Inflammatory macrophage treated with lipopolysaccharide for 1 hour (primary cell): ENCODE measurements around the gene INSIG2.

Source experiments
- DNase-seq, 2 donors: peaks; one replicate each; pipeline ENCODE4 v3.0.0-alpha.2; 2020 to 2022

The INSIG2 gene

DNA sequence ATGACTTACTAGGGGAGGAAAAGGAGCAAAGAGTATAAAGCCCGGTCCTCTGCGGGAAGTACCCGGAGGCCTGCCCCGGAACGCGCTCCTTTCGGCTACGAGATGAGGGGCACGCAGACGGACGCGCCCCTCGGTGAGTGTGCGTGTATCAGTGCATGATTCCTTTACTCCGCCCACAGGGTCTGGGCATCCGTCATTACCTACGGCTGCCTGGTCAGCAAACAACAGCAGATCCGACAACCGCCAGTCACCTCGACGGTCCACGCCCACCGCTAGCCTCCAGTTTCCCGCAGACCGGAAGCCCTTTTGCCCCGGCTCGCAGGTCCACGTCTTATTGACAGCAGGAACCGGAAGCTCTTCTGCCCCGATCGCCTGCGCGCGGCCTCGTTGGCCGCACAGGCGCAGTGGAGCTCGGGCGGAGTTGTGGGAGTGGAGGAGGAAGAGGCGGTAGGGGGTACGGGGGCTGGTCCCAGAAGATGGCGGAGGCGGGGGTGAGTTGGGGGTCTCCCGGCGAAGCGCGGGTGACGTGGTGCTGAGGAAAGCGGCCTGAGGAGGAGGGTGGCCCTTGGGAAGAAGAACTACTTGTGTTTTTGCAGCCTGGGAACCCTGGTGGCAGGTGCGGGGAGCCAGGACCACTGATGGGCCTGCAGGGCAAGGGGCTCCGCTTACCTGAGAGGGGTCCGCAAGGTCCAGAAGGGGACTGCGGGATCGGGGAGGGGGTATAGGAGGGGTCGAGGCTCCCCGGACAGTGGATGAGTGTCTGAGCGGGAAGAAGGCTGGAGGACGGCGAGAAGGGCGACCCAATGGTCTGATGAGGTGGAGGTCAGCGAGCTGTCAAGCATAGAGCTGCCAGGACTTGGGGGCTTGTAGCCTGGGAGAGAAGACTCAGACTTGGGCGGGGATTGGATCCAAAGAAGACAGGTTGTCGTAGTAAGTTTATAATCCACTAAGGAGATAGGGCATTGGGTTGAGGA, at the start of gene INSIG2:
Gene INSIG2, plus strand, starts transcription at position 421 of the 974 bp plus-strand sequence. CDS start 8,086 bp downstream, outside the sequence.
- peak; percentile 95 to 96 for DNase-seq

DNA sequence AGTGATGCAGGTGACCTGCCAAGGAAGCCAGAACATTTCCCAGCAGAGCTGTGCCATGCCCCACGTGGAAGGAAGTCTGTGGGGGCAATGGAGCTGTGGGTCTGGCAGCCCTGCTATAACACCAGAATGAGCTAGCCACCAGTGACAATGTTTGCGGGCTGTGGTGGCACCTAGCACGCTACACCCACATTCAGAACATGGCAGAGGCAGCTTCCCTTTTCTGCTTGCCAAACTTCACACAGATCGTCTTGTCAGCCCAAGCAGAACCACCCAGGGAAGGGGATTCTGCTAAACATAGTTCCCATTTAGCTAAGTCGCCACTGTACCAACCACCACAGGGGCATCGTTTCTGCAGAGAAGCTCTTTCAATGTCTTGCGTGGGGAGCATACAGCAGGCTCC, 47.4 kb upstream of the INSIG2 start:
- peak in 1 of 2 donors; percentile 44 for DNase-seq

DNA sequence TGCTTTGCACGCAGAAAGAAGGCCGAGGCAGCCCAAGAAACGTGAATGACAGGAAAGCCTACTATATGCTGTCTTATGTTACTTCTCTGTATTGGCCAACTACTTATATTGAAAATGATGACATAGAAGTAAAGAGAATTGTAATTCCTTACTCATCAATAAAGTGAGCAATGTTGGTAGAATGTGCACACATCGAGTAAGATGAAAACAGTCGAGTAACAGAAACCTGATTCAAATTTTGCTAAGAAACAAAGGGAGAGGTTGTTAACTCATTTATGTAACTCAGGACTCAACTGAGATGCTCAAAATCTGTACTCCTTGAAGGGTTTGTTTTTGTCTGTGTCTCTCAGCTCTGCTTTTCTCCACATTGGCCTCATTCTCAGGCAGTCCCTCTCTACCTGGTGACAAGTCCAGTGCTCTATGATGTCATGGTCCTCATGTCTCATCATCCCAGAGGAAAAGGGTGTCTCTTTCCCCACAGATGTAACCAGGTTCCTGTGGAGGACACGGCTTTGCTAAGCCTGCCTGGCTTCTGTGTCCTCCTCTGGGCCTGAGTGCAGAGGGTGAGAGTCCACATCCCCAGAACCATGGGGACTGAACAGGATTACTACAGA, 44.1 kb upstream of the INSIG2 start:
- DNase-seq = no peak

DNA sequence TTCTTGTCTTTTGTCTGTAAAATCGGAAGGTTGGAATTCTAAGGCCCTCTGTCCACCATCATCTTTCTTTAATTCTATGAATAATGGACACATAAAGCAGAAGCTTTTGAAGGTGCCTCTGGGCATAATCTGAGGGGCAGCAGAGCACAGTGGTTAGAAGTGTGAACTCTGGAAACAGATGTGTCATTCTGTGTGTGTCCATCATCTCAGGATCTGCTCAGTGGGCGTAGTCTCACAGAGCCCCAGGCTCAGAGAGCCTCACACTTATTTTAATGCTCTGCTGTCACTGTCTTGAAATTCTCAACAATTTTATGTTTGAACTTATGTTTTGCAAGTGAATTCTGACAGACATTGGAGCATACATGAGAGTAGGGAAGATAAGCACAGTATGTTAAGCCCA, 43.4 kb upstream of the INSIG2 start:
- no peak for DNase-seq

DNA sequence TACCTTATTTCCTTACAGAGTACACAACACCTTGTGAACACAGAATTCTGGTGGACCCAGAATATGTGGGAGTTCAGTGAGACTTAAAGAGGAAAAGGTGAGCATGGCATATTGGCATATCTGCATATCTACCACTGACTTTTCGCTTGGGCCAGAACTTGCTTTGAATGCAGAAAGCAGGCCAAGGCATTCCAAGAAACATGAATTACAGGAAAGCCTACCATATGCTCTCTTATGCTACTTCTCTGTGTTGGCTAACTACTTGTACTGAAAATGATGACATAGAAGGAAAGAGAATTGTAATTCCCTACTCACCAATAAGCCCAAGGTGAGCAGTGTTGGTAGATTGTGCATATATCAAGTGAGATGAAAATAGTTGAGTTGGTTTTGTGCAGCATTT, 43.0 kb upstream of the INSIG2 start:
- no peak for DNase-seq

DNA sequence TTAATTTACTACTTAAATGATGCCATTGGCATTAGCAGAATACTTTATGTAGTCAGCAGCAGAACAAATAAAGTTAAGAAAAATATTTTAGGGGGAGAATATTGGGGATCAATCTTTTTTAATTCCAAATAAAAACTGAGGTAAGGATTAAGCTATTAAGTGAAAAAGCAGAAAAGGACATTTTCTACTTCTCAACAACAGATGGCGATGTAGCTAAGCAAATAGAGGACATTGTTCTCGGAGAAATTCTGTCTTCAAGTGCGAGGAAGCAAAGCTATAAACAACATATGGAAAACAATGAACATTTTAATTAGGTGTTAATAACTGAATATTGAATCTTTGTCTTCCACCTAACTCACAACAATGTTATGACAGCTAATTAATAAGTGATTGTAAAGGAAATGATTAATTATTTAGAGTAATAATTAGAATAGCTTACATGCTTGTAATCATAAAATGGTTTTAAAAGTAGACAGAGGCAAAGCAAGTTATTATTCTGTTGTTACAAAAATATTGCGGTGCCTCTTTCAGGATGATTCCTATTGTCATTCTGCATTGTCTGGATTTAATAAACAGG, 41.5 kb upstream of the INSIG2 start:
- peak; percentile 39 to 62 for DNase-seq

DNA sequence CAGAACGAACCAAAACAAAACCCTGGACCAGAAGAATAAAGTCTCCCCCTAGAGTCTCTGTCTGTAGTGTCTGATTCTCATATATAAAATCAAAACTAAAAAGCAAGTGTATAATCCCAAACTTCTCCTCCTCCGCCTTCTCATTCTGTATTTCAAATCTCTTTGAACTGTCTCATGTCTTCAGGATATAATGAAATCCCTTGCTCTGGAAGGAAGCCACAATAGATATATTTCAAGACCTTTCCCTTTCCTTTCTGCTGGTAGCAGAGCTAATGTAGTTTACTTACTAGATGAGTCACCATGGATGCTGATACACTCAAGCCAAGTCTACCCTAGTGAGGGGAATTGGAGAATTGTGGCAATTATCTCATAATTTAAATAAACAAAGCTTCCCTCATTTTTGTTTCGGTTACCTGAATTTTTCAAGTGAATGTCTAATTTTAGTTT, 40.9 kb upstream of the INSIG2 start:
- peak in 1 of 2 donors; percentile 14 for DNase-seq

DNA sequence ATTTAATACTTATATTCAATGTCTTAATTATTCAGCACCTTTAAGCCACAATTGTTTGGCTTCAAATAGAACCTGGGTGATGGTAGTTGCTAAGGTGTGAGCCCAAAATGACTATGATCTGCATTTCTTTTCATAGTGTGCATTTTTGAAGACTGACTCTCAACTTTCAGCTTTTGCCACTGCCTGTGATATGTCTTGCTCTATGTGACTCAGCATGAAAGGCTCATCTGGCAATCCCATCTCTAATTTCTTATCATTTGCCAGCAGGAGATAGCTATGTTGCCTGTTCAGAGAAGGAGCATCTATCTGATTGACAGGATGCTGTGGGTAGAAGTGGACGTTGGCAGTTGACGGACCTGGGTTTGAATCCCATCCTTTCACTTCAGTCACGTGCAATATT, 39.9 kb upstream of the INSIG2 start:
- DNase-seq = no peak

DNA sequence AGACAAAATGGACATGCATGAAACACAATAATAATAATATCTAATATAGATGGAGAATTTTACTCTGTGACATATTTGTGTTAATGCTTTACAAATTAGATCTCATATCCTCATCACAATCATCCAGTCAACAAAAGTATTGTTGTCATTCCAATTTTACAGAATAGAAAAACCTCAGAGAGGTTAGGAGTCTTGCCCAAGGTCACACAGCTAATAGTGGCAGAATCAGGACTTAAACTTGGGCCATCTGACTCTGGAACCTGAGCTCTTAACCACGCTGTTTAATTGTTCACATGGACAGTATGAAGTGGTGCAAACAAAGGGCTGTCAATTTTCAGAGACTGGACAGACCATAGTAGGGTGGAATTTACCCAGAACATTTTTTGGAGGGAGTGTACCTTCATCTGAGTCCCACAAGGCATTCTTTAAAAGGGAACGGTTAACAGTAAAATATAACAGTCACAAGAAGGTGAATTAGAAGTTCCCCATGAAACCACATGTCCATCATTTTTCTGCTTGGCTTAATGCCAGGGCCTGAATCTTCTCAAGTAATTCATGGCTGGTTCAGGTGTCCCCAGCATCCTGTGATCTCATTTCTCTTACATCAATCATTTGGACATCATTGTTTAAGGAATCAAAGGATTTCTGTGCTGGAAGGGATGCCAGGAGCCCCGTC, 39.0 kb upstream of the INSIG2 start:
- DNase-seq = no peak

DNA sequence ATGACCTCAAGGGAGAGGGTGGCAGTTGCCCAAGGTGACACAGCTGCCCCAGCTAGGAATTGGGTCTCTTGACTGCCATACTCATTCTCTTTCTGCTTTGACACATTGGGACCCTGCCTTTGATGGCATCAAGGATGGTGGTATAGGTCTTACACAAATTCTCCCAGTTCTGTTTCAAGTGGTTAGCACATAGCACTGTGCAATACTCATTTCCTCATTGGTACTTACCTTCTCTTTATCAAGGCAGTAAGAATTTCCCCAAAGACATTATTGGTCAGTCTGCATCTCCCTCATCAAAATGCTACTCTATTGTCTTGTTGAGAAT, 38.5 kb upstream of the INSIG2 start:
- peak in 1 of 2 donors; percentile 20 for DNase-seq

DNA sequence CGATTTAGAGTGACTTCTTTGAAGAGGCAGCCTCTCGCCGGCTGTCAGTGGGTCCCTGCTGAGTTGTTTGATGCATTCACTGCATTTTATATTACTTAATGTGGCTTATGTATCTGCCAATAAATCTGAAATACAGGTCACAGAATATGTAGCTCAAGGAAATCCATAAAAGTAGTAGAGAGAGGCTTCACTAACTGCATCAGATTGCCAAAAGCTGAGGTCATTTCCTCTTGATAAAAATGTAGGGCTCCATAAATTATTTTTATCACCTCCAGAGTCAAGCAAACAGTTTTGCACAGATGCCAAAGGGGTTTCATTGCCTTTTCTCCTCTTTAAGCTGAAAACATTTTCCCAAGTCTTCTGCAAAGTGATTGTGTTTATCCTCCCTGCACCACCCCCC, 37.9 kb upstream of the INSIG2 start:
- DNase-seq = no peak

DNA sequence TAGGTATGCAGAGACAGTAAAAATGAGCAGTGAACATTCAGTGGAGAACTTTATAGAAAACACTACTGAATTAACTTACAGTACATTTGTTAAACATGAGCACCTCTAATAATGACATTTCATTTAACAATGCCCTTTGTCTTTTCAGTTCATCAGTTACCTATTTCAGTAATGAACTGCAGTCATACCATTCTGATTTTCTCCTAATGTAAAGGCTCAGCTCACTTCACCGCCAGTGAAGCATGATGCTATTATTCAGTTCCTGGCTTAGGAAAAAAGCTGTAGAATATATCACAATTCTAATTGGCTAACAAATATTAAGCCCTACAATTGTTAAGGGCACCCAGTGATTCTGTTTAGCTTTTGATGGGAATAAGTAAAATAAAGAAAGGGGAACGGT, 37.3 kb upstream of the INSIG2 start:
- no peak for DNase-seq

DNA sequence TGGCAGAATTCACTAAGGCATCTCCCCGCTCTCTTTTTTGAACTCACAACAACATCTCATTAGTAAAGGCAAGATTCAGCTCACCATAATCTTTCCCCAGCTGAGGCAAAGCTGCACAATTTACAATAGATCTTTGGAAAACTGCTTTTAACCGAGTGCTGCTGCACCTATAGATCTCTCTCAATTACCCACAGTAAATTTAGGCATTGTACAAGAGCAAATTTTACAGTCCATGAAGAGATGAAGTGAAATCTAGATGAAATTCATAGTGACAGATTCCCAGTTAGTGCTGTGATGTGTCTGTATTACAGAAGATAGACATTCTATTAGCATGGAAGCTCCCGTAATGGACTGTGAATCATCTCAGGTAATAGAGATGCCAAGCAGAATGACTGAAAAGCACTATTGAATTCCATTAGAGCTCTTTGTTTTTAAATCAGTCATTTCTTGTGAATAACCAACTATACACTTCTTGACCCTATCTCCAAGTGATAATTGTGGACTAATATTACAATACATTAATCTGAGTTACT, 36.4 kb upstream of the INSIG2 start:
- DNase-seq = no peak

DNA sequence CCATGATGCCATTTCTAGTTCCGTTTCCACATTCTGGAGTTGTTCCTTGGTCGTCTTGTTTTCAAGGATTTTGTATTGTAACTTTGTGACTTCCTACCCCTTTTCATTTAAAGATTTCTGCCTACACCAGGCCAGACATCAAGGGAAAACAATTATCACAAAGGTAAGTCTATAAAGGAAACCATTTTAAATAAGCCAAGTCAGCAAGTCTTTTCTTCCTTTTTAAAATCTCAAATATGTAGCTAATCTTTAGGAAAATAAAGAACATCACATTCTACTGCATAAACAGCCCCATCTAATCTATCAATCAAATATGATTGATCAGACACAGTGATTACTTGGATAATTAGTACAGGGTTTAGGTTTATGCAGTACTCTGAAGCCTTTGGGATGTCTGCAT, 35.8 kb upstream of the INSIG2 start:
- no peak for DNase-seq

DNA sequence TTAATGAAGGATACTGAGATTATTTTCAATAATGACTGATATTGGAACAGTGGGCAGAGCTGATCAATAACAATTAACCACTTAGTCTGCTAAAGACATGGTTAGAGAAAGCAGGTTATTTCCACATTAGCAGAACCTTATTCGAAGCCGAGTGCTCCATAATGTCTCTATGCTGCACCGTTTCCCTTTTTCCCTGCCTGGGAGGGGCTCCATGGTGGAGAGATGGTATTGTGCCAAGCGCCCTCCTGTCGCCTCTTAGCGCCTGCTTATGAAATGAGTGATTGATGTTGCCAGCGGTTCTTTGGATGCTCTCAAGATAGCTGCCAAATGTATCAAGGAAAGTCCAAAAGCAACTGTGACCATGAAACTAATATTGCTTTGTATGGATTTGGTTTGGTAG, 34.6 kb upstream of the INSIG2 start:
- DNase-seq = no peak

DNA sequence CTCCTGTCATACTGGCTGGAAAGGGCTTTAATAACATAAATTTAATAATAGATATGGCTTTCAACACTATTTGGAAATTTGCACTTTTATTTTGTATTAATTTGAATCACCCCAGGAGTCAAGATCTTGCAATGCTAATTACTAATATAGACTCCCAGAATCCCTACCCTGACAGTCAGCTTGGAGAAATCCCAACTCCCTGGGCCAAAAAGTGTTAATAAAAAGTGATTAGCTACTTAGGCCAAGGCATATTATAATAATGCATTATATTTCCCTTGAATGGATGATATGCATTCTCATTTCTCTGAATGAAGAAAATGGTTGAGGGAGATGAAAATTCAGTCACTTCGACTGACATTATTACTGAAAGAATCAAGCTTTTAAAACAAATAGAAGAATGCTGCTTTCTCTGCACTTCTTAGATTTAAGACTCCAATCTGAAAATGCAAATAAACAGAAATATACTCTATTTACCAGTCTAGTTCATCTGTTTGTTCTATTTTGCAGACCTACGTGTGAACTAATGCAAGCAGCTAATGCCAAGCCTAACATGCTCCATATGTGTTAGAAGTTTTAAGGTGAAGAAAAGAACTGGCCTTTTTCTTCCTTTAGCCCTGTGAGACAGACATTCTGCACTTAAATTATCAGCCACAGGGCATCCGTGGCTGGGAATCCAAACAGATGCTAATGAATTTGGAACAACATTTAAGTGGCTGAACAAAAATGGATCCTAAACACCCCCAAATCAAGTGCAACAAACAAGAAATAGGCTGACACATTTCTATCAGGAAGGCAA, 33.9 kb upstream of the INSIG2 start:
- no peak for DNase-seq

DNA sequence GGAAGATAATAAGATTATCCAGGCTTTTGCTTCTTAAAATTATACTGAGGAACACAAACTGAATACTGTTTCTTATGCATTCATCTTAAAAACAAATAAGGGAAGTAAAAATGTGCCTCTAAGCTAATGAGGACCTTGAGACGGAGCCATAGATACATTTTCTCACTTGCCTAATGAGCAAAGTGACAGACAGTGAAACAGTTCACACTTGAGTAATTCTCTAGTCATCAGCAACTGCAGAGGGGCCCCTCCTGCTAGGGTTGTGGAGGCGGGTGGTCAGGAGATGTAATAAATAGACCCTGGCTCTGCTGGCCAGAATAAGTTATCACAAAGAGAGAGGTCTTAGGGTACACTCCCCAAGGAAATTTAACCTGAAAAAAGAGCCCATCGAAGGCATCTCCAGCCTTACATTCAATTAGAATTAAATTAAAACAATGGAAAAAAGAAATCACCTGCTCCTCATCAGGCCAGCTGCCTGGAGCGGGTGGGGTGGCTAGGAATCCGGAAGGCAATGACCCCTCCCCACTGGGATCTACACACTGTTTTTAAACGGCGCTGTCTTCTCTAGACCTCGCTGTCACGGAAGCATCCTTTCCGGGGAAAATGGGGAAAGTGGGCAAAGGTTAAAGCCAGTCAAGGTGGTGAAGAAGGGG, 32.6 kb upstream of the INSIG2 start:
- peak; percentile 21 to 36 for DNase-seq

DNA sequence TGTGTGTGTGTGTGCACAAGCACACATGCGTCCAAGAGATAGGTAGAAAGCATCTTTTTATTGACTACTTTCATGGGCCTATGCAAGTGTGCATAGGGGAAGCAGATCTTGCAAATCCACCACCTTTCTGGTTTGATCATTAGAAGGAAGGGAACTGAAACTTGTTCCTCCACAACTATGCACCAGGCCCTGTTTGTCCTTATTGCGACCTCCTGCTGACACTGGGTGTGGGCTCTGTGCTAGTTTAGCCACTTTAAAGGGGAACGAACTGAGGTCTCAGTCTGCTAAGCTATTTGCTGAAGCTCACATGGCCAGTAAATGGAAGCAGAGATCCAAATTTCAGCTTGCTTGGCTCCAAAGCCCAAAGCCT, 32.1 kb upstream of the INSIG2 start:
- DNase-seq = peak; percentile 62 to 70

DNA sequence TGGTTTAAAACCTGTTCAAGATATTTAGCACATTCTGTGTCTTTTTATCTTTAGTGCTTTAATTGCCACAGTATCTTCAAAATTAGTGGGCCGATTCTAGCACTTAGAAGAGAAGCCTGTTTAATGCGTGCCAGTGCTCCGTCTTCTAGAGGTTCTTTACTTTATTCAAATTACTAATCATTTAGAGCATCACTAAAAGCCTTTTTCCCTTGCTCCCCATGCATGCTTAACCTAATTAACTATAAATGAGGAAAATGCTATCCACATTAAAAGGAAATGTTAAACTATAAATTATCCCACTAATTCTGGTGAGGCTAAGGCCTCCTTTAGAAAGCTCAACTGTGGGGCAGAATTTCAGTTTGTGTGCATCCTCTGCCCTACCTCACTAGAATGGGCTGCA, 31.5 kb upstream of the INSIG2 start:
- DNase-seq = no peak

DNA sequence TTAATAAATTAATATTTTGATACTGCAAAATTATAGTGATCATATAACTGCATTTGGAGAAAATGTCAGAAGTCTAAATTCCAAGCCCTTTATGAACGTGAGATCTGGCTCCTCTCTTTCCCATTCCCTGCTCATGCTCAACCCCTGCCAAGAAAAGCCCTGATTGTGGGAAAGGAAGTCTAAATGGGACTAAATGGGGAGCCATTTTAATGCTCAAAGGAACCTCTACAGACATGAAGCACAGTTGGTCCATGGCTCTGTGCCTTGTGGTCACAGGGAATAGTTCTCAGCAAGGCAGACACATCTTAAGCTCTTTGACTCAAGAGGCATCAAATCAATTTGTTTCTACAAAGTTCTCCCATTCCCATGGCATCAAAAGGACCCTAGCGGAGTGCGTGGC, 29.3 kb upstream of the INSIG2 start:
- no peak for DNase-seq

DNA sequence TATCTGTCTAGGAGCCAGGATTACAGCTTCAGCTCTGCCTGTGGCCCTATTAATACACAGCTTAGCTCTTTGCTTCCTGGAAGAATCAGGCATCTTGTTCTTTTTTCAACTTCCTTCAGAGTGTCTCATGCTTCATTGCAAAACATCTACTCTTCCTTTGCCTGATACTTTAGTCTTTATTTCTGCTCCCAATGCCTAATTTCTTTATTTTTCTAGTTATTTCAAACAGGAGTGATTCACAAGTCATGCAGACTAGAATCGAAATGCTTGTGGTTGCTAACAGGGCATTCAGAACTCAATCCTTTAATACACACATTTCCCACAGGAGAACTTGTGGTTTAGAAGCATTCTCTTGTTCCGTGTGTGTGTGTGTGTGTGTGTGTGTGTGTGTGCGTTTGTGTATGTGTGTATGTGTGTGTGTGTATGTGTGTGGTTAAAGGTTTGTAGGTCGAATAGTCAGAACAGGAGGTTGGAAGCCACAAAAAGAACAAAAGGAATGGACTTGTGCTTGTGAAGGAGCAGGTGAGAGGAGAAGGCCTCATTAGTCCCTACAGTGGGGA, 28.3 kb upstream of the INSIG2 start:
- DNase-seq = peak; percentile 30 to 35
